ENCODE results near the gene ADIPOR2. TPM values are rescaled to one million over a fixed set of nuclear protein-coding genes. Genes with fewer than 3 reads are reported as not detected.
A peak's percentile ranks its signal among the peaks of the same experiment; 100 is the strongest.

The ADIPOR2 gene
- polyA plus RNA-seq, 1 donor, result 26.6 TPM

DNA sequence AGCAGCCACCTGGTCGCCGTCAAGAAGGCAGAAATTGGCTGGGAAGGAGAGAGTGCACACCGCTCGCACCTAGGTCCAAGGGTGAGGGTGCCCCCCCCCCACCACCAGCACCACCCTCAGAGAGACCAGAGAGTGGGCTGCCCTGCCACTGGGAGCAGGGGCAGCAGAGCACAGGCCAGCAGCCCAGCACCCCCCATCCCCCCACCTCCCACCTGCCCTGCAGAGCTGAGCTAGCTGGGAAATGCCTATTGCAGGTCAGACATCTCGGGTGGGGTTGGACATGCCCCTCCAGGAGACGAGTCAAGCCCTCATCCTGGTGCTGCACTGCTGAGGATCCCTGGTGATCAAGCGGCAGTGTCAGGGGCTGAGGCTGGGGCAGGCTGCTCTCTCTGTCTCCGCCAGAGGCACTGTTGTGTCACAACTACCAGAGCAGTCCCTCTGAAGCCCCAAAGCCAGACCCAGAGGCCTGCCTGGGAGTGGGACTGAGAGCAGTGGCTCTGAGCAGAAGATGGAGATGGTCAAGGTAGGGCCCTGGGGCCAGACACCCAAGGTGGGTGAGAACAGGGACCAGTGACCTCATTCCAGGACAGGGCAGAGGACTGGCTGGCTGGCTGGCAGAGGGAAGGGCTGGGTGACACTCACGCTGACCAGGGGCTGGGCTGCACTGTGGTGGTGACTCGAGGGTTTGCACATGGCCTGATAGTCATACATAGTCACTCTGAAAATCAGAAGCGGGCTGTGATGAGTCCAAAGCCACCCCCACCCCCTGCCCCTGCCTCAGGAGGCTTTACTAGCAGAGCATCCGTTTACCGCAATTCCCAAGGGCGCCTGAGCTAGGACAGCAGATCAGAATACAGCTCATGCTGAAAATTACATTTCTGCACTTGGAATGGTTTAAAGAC, 109.8 kb downstream of the ADIPOR2 start:
- no peak for DNase-seq

DNA sequence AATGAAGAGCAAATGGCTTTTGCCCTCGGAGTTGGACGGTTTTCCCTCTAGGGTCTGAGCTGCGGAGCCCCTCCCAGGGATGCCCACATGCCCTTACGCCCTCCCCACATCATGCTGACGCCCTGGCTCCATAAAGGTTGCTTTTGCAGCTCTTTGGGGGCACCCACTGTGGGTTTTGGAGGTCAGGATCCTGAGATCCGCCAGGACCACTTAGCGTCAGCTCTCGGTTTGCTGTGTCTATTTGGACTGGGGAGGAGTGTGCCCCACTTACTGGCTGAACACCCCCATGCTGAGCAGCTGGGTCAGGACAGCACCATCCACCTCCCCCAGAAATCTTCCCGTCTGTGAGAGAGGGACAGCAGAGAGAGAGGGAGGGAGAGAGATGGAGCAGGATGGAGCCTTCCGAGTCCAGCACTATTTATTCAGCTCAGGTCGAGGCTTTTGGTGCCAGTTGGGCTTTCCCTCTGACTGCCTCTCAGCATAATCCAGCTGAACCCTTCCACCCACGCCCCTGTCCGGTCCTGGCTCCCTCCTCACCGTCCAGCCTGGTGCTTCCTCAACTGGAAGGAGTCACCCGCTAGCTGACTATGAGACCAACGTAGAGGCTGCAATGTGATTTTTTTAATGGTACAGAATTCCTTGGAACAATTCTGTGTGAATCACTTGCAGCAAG, 110.6 kb downstream of the ADIPOR2 start:
- DNase-seq, result no peak

DNA sequence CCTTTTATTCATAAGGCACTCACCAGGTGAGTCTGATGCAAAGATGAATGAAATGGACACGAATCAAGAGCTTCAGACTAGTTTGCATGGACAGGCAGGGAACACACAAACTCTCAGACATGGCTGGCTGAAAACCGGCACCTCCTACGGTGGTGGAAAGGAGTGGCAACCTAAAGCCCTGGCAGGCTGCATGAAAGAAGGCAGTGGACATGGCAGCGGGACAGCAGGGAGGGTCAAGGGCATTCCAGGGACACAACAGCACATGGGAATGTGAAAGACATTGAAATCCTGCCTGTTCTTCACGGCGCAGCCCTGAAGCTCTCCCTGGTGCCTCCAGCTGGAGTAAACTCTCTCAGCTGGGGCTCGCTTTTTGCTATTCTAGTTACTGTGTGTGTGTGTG, 112.9 kb downstream of the ADIPOR2 start:
- DNase-seq, result no peak

DNA sequence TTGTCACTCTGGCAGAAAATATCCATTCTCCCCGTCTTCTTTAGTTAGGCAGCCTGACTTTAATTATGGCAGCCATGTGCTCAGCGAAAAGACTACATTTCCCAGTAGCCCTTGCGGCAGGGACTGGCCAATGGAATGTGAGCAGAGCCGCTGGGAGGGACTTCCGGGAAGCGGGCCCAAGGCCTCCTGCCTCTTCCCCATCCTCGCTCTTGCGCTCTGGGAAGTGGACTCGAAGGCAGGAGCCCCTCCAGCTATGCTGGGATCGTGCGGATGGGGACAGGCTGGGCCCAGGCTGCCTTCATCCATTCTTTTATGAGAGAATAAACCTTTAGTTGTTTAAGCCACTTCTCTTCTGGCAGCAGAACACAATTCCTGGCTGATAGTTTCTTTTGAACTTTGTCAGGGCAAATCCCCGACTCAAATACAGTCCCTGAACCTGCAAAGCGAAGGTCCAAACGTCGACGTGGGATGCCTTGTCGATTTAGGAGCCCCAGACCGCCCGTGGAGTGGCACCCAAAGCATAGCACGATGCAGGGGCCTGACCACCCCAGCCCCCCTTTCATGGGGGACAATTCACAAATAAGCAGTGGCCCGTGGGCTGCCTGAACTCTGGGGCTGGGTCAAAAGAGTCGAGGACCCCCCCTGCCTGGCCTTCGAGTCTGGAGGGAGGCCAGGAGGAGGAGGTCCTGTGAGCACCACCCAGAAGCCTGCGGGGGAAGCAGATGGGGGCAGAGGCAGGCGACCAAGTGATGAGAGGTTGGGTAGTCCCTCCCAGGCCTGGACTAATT, 113.9 kb downstream of the ADIPOR2 start:
- DNase-seq, result peak; percentile 92

DNA sequence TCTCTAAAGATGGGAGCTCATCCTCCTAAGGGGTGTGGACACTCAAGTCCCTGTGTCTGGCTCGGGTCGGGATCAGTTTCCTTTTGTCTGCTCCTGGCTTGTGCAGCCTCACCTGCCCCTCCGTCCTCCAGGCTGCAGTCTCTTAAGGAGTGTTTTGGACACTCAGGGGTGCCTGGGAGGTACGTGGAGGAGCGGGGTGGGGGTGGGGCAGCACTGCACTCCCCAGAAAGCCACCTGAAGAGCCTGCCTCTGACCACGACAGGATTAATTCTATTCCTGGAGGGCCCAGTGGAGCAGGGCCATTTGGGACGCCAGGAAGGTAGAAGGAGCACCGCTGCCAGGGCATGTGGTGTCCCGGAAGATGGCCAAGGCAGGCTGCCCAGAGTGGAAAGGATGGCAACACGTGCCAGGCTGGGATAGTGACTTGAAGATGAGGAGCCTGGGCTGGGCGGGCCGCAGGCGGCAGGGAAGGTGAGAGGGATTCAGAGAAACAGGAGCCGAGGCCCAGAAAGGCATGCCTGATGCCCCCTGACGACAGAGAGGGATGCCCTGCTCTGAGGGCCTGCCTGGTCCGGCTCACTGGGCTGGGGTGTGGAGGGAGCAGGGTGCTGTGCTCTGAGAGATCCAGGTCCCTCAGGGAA, 114.7 kb downstream of the ADIPOR2 start:
- DNase-seq, result no peak

DNA sequence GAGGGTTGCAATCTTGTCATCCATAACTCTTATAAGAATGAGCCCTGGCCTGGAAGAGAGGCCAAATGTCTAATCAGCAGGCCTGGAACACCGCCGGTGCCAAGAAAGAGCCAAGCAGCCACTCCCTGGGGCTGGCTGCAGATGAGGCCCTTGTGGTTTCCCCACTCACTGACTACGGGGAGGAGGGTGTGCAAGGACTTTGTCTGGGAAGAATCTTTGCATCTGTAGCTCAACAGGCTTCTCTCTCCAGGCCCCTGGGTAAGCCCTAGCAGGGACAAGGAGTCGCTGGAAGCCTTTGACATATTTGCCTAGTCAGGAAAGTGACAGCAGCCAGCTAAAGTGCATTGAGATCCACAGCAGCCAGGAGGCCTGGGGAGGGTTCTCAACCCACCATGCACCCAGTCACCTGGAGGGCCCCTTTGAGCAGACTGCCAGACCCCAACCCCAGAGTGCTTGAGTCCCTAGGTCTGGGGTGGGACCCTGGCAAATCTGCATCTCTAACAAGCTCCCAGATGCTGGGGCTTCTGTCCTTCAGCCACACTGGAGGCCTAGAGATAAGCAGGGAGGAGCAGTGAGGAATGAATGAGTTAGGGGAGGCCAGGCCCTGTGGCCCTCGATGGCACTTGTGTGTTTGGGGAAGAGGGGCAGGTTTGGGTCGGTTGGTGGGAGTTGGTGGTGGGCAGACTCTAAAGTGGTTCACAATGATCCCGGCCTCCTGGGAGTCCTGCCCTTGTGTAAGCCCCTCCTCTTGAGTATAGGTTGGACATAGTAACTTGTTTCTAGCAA, 115.6 kb downstream of the ADIPOR2 start:
- no peak for DNase-seq

DNA sequence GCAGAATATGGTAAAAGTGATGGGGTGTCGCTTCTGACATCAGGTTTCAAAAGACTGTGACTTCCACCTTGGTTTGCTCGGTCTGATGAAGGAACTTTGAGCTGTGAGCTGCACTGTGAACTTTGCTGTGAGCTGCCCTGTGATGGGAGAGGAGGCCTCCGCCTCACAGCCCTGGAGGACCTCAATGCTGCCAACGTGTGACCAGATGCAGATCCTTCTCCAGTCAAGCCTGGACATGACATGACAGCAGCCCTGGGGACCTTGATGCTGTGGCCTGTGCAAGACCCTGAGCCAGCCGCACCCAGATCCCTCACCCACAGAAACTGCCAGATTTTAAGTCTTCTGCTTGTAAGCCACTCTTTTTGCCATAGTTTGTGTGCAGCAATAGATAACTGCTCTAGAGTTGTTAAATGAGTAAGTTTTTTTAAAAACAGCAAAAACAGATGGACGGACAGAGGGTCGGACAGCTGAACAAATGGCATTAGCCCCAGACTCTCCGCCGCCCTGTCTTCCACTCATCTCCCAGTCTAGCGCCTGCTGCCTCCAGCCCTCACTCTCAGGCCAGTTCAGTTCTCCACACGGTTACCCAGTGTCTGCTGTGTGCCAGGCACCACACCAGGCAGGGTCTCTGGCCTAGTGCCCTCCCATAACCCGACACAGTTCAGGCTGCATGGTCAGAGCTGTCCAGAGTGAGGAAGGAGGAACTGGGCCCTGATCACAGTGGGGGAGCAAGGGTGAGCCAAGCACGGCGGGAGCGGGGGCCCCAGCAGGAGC, 116.4 kb downstream of the ADIPOR2 start:
- DNase-seq, result no peak

DNA sequence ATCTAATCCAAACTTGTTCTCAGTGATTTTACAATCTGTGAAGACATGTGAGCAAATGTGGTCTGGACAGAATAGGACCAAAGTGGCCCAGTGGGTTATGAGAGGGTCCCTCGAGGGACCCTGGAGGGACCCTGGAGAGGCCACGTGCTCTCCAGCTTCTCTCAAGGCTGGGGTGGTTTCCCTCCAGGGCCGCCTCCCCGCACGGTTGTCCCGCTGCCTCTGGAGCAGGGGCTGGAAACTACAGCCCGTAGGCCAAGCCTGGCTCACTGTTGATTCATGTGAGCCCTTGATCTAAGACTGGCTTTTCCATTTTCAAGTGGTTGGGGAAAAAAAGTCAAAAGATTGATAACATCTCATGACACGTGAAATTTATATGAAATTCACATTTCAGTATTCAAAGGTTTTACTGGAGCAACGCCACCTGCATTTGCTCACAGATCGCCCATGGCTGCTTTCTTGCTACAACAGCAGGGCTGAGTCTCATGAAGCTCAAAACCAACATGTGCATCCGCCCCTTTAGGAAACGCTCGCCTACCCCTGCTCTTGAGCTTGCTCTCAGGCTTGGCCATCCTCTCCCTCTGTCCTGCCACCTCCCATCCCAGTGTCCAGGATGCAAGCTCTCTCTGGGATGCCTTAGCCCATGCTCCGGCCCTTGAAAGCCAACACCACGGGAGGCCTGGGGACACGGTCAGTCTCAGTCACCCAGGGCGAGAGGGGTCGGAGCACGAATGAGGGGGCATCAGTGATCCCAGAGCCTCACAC, 117.3 kb downstream of the ADIPOR2 start:
- no peak for DNase-seq

DNA sequence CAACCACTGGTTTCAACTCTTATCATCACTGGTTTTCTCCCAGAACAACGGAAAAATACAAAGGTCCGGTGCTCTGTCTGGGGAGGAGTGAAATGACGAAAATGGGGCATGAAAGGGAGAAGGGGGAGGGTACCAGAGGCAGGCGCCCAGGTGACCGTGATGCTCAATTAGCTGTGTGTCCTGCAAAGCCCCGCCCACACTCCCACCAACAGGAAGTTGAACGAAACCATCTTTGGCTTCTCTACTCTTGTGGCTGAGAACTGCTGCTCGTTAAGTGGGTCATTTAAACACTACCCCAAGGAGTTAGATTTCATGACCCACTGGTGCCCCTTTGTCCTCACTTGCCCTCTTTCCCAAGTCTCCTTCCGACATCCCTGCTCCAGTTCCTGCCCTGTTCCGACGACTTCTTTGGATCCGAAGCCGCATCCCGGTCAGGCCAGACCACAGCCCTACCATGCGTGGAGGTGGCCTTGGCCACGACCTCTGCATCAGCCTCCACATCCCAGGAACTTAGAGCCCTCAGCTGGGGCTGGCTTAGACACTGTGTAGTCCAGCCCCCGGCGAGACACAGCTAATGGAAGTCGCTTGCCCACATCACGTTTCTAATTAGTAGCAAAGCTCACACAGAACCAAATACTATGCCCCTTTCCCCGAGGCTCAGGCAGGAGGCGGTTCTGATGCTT, 118.1 kb downstream of the ADIPOR2 start:
- DNase-seq, result no peak

DNA sequence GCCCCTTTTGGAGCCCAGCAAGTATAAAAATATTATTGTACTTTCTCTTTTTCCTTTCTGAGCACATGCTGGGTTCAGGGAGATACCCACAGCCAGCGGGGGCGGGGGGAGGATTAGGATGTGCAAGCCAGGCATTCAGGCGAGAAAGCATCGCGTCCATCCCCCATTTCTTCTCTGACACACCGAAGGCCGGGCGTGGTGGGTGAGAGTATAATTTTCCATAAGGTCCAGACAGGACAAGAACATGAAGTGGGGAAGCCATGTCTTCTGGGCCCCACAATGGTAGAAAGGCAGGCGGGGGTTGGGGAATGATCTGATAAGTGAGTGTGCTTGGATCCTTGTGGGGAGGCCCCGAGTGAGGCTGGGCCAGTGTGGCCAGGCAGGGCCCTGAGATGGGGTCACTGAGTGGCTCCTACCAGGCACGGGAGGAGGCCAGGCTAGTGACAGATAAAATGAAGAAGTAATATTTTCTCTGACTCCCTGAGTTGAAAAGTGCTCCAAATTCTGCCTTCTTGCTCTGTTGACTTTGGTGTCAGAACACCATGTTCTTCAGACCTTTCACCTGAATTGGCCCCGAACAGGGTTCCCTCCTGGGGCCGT, 118.8 kb downstream of the ADIPOR2 start:
- DNase-seq, result no peak

DNA sequence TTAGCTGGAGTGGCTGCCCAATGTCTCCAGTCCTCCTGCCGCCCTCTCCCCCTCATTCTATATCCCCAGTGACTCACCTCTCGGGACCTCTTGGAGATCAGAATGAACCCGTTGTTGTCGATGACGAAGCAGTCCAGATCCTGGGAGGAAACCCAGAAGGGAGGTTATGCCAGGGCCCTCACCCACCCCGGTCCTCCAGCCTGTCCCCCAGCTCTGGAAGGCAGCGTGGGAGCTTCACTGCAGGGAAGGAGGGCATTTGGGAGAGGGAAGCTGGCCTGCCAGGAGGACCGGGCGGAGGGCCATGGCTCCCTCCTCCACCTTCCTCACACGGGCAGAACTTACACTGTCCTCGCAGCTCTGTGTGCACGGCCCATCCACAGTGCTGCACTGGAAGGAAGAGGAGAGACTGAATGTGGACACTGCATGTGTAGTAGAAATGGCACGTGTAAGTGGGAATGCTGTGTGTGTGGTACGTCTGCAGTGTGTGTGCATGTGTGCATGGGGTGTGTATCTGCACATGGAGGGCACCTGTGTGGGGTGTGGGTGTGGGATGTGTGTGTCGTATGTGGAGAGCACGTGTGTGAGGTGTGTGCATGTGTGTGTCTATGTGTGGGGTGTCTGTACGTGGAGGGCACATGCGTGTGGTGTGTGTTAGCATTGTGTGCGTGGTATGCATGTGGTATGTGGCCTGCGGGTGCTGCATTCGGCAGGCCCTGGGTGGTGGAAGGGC, 119.5 kb downstream of the ADIPOR2 start:
- no peak for DNase-seq

DNA sequence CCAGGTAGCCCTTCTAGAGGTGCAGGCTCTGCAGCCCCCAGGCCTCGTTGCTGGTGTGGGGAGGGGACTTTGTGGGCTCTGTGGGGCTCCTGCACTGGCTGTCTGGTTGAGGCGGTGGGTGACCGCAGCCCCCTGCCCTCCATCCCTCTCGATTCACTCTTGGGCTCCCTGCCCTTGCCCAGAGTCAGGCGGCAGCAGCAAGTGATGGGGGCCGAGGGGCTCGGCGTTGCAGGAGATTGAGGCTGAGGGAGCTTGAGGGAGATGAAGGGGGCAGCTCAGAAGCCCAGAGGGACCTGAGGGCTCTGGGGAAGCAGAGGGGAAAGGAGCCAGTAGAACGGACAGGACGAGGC, 120.0 kb downstream of the ADIPOR2 start:
- DNase-seq, result no peak

DNA sequence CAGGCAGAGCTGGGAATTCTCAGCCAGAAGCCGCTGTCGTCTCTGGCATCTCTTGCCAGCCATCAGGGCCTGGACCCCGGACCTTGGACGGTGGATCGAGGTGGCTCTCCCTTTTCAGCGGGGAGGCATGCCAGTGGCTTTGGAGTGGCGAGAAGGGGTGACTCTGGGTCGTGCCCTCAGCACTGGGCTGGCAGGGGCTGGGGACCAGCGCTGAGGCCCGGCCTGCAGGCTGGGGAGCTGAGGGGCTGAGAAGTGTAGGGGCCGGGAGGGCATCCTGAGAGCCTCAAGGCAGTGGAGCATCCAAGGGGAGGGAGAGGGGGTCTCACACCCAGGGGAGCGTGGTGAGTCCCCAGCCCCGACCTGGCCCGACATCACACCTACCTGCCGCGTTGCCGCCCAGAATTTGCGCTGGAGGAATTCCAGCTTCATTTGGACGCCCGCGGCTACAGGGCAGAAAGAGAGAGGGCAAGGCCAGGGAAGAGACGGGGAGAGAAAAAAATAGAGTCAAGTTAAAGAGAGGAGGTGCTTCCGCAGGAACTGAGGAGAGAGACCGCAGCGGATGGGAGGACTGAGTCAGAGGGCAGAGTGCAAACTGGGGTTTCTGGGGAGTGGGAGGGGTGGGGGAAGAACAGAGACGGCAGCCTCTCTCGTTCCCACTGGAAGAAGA, 120.5 kb downstream of the ADIPOR2 start:
- DNase-seq, result no peak

DNA sequence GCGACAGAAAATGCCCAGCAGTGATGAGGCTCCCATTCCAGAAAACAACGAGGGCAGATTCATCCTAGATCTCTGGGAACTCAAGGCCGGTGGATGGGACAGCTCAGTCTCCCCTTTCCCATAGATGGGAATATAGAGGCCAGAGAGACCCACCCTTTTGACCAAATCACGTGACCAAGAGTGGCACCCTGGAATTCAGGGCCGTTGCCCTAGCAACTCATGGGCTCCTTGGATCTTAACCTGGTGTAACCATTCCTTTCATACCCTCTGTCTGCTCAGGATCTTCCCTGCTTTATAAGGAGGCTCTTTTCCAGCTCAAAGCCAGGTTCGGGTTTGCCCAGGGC, 121.0 kb downstream of the ADIPOR2 start:
- DNase-seq, result no peak

DNA sequence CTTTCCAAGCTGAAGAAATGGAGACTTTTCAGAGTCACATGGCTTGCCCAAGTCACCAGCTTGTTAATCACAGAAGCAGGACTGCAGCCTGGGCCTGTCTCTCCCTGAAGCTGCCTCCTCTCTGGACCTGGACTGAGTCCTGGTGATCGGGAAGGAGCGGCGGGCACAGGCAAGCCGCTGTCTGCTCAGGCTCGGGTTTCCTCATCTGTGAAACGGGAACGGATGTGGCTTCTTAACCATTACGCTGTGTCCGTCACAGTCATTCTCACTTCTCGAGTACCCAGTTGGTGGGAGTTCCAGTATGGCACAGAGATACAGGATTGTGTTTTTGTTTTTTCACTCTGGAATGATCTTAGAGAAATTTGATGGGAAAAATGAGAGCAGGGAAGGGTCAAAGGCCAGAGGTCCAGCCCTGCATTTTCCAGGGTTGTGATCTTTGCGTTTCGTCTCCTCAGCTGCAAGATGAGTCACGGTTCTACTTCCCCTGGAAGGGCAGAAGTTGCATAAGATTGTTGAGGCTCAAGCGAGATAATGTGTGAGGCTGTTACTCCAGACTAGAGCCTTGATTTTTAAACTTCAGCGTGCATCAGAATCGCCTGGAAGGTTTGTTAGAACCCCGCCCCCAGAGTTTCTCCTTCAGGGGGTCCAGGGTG, 121.9 kb downstream of the ADIPOR2 start:
- DNase-seq, result no peak

DNA sequence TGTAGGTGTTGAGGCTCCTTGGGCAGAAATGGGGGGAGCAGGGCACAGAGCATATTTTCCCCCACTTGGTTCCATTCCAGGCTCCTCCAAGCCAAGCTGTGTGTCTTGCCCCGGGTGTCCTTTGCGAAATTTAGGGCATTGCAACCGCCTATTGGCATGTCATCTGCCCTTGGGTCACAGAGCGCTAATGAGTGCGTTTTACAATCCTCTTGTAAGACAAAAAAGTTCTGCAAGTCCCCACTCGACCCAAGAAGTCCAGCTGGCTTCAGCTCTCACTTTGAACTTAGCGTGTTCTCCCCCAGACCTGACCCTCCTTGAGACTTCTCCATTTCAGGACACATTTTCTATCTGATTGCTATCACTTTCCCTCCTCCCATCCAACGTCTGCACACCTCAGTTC, 123.4 kb downstream of the ADIPOR2 start:
- DNase-seq, result no peak

DNA sequence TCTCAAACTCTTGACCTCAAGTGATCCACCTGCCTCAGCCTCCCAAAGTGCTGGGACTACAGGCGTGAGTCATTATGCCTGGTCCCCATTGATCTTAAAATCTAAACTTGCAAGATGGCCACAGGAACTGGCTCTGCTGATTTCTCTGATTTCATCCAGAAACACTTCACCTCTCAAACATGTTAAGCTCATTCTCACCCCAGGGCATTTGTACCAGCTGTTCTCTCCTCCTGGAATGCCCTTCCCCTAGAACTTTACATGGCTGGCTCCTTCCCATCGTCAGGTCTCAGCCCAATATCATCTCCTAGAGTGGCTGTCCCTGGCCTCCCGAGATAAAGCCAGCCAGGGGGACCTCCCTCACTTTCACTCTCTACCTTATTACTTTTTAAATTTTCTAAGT, 124.2 kb downstream of the ADIPOR2 start:
- no peak for DNase-seq

All from hindlimb muscle (tissue), 1 donor.